HG02870 (cell line): Measurements from ENCODE around the gene MTUS2.
A peak's percentile ranks its signal among the peaks of the same experiment; 100 is the strongest.

Experiments used
- ATAC-seq: cut with Tn5 transposase; IDR thresholded peaks from one replicate; pipeline ENCODE4 v1.9.1; 2021; ENCODE audit warnings: mild to moderate bottlenecking, moderate library complexity; ENCODE audit not compliant: unreplicated experiment

MTUS2 gene

GRCh38 chr13:29436721-29437280, 616.7 kb downstream of the MTUS2 start:
- ATAC-seq: no peak

- no peak for ATAC-seq
Measured at GRCh38 chr13:29438769-29439168, 618.6 kb downstream of the MTUS2 start.

GRCh38 chr13:29439601-29440388, 619.7 kb downstream of the MTUS2 start:
- ATAC-seq: no peak

DNA sequence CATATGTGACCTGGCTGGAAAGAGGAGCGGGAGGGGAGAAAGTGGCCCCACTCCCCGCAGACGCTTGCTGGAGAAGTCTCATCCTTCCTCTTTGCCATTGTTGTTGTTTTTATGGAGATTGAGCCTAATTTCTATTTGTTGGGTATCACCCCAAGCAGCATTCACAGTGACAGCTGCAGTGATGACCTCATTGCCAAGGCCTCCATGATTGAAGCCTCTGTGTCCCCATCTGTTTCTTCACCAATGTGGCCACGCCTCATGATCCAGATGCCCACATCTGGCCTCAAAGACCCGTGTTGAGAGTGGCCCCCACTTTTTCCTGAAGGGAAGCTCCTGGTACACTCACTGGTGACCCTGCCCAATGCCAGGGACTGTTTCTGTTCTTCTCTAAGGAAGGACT, 621.2 kb downstream of the MTUS2 start:
- ATAC-seq: no peak

DNA sequence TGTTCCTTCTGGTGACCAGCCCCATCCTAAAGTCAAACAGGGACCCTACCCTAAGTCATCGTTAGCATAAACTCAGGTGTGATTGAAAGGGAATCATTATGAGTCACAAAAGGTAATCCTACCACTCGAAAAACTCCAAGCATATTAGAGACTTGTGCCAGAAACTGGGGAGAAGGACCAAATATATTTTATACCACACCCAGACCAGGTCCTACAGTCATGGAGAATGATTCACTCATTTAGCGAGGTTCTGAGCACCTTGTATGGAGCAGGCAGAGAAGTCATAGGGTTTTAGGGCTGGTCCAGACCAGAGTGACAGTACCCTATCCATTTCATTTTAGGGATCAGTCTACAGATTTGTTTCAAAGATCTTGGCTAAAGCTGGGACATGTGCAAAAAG, 625.9 kb downstream of the MTUS2 start:
- ATAC-seq: no peak

GRCh38 chr13:29448174-29448573, 628.0 kb downstream of the MTUS2 start:
- ATAC-seq: no peak

DNA sequence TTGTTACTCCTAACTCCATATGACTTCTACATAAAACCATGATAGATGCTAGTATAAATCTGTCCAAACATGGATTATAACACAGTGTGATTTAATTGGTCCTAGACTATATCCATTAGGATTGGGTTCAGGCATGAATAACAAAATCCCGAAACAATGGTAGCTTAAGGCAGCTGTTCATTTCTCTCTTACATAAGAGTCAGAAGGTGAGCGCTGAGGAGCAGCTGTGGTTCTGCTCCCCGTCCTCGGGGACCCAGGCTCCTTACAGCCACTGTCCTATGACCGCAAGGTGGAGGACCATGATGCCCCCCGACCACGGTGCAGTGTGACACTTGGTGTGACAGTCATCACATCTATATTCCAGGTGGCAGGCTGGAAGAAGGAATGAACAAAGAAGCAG, 629.6 kb downstream of the MTUS2 start:
- ATAC-seq: no peak

- ATAC-seq: no peak
Measured at GRCh38 chr13:29451976-29452375, 631.8 kb downstream of the MTUS2 start.

DNA sequence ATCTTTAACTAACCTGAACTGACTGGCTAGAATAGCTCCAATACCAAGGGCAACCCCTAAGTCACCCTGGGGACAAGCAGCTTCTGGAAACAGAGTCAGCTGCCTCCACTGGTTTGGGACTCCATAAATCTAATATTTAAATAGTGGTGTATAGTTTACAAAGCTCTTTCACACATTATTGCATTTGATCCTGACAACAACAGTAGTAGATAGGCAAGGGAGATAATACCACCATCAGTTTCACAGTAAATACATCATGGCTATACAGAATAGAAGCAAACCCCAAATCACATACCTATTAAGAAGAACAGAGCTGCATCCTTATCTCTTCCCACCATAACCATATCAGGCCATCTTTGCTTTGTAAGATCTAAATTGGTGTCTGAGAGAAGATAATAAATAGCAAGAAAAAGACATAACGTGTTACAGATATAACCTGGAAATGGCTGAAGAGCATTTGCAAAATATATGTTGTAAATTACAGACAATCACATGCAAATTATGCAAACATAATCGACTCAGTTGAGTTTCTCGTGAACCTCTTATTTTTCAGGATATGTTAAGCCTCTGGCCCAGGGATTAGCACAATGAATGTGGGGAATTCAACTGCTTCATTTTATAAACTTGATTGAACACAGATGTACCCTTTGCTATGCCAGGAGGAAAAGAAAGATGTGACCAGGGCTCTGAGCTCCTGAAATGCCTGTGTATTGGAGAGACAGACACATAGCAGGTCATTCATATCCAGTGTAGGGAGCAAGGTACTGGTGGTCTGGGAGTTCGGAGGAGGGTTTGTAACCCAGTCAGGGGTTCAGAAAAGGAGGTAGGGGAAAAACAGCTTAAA, 632.9 kb downstream of the MTUS2 start:
- no peak for ATAC-seq

DNA sequence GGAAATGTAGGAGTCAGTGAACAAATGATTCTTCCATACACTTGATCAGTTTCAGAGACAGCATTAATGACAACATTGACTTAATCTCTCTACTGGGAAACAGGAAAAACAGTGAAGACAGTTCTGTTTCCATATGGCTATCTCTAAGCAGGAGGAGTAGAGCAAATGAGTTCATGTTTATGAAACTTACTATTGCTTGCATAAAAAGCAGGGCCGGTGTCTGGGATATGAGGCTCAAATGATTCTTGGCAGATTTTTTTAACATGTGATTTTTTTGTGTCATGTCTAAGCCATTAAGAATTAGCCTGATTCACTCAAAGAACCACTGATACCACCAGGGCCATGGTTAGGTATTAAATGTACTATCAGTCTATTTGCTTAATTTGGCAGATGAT, 633.5 kb downstream of the MTUS2 start:
- no peak for ATAC-seq

- ATAC-seq: peak; percentile 71
Measured at GRCh38 chr13:29454931-29455481, 634.9 kb downstream of the MTUS2 start.

DNA sequence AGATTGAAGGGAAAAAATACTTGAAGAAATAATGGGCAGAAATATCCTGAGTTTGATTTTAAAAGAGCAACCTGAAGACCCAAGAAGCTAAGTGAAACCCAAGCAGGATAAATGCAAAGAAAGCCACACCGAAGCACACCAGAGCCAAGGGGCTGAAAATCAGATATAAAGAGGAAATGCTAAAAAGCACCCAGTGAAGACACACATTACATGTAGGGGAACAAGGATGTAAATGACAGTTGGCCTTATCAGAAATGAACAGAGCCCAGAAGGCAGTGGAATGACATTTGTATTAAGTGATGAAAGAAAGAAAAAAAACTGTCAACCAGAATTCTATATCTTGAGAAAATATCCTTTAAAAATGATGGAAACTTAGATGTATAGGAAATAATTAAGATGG, 636.3 kb downstream of the MTUS2 start:
- no peak for ATAC-seq

DNA sequence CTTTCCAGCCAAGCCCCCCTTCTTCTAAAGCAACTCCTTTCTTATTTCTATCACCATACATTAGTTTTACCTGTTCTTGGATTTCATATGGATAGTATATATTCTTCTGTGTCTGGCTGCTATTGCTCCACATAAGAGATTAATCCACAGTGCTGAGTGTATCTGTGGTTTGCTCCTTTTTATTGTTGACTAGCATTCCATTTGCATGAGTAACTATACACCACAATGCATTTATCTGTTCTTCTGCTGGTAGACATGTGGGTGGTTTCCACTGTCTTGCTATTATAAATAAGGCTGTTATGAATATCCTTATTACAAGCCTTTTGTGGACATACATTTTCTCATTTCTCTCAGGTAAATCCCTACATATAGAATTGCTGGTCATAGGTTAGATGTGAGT, 637.2 kb downstream of the MTUS2 start:
- ATAC-seq: no peak

- no peak for ATAC-seq
Measured at GRCh38 chr13:29458419-29458818, 638.3 kb downstream of the MTUS2 start.

- ATAC-seq: no peak
Measured at GRCh38 chr13:29459813-29460355, 639.7 kb downstream of the MTUS2 start.

GRCh38 chr13:29464105-29464679, 644.1 kb downstream of the MTUS2 start:
- ATAC-seq: no peak

GRCh38 chr13:29465741-29466293, 645.7 kb downstream of the MTUS2 start:
- ATAC-seq: no peak

GRCh38 chr13:29471551-29471950, 651.4 kb downstream of the MTUS2 start:
- ATAC-seq: no peak

DNA sequence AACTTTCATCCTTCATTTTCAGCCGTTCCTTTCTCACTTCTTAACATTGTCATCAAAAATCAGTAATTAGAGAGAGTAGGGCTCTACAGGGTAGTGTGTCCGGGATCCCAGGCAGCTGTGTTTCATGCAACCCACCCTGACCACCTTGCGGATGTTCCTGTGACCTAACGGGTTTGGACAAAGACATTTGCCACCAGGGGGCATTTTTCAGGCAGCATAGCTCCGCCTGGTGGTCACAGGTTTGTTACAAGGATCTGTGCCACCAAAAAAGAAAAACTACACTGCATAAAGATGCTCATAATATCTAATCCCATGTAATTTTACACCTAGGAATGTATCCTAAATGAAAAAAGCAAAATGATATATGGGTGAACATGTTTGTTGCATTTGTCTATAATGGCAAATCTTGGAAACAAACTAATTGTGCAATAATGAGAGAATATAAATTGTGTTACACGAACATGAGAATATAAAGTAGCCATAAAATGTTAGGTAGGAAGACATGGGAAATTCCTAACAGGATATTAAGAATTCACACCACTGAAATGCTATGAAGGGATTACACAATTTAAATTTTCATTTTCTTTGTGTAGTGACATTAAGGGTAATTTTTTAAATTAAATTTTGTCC, 652.3 kb downstream of the MTUS2 start:
- ATAC-seq: no peak

DNA sequence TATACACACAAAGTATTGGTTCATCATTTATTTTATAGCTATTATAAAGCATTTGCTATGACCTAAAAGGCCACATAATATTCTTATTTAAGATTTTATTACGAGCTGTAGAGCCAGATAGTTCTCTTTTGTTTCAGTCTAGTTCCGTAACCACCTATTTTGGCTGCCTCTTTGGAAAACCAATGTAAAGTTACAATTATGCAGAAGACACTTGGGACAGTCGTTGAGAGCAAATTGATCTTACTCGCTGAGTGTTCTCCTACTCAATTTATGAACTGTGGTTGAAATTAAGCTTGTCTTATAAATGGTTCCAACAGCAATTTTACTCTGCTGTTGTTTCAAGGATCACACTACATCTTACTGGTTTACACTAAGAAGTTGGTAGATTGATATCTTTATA, 653.0 kb downstream of the MTUS2 start:
- ATAC-seq: no peak
